GM21423 (cell line): Measurements from ENCODE around the gene LRRC75A.

ENCODE experiments used
- ATAC-seq: cut with Tn5 transposase; IDR thresholded peaks from one replicate; pipeline ENCODE4 v1.9.1; 2021; ENCODE audit warnings: mild to moderate bottlenecking, moderate library complexity; ENCODE audit not compliant: unreplicated experiment

Gene LRRC75A

GRCh38 chr17:16494059-16494458, 2.1 kb upstream of the LRRC75A start:
- ATAC-seq = no peak

DNA sequence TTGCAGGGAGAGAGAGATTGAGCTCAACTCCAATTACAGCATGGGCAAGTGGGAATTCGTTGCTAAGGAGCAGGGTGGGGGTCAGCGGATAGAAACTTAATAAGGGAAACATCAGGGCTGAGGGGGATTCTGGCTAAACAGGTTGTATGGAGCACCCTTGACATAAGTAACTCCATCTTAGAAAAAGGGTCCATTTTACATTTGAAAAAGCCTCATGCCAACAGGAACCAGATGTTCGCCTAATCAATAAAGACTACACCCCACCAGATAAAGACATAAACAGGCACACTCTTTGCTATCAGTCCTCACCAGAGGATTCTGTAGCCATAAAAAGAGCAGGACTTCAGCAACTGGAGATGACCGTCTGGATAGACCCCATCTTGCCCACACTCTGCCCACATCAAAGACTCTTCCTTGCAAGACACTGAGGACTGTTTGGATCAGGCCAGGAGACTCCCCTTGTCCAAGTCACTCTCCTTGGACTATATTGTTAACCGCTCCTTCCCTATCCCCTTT, 1.6 kb upstream of the LRRC75A start:
- ATAC-seq = no peak

GRCh38 chr17:16492613-16493530, 879 bp upstream of the LRRC75A start:
- no peak for ATAC-seq

DNA sequence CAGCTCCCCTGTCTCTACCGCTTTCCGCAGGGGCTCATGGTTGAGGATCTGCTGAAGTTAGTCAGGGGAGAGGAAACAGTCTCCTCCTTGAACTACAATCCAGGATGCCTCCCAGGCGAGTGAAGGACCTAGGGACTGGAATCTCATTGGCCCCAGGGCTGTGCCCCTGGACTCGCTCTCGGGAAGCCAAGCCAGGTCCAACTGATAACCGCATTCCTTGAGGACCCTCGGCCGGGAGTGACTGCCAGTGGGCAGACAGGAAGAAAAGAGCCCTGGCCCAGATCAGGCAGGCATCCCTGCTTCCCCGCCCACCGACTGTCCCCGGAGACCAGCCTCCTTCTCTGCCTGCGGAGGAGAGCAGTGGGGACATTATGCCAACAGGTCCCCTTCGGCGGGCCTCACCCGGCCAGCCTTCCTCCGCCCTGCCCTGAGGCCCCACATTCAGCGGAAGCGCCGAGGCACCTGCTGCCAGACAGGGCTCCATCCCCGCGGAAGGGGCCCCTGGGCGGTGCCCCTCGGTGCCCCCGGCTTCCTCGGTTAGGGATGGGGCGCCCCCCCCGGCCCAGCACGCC, 776 bp downstream of the LRRC75A start:
- ATAC-seq = no peak

DNA sequence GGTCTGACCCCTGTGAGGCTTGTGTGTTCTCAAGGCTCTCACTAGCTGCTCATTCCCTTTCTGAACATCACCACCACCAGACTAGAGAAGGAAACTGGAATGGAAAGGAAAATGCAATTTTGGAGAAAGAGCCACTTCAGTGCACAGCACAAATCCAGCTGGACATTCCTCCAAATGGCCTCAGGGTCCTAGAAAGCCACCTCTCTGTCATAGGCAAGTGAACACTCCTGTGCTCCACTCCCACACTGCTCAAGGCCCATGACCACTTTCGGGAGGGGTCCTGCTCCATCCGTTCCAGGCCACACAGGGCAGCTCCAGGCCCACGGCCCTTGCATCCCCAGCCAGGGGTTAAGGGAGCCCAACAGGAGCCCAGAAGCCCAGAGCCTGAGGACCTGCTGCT, 2.6 kb downstream of the LRRC75A start:
- no peak for ATAC-seq

- no peak for ATAC-seq
Measured at GRCh38 chr17:16488968-16489337, 3.0 kb downstream of the LRRC75A start.

GRCh38 chr17:16488186-16488967, 3.6 kb downstream of the LRRC75A start:
- ATAC-seq = no peak

GRCh38 chr17:16486373-16487250, 5.4 kb downstream of the LRRC75A start:
- ATAC-seq = no peak

- ATAC-seq = no peak
Measured at GRCh38 chr17:16484445-16485175, 7.4 kb downstream of the LRRC75A start.

DNA sequence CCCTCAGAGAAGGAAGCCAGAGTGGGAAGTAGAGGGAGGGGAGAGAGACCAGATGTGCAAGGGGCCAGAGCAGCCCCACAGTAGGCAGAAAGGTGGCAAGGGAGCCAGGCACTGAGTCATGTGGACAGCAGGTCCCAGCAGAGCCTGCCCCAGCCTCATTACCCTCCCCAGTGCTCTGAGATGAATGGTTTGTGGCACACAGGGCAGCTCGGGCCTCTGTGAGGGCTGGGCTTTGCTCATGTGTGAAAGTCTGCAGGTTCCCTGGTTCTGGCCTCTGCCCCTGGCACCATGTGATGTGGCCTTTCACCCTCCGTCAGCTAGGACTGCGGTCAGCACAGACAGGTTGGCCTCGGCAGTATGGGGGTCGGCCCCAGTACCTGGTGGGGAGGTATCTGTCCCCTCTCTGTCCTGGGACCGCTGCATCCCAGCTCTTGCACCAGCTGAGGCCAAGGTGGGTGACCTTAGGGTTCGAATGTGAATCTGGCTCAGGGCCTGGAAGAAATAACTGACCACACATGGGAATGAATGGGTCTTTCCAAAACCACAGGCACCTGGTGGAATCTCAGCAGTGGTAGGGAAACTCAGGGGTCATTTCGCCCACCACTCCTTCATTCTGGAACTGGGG, 8.9 kb downstream of the LRRC75A start:
- no peak for ATAC-seq

DNA sequence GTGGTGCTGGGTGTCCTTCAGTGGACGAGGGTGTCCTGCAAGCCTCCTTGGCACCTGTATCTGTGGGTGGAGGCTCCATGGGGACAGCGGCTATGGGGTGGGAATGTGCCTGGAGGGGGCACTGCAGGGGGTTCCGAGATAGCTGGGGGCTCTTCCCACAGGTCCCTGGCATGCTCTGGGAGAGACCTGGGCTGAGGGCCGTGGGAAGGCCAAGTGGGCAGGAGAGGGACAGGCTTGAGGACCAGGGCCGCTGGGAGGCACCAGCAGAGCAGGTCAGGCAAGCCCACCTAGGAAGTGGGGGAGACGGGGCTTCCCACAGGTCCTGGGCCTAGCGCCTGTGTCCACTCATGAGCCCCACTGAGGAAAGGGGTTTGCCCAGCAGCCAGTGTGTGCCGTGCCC, 9.7 kb downstream of the LRRC75A start:
- ATAC-seq = no peak

GRCh38 chr17:16480995-16481394, 11.0 kb downstream of the LRRC75A start:
- no peak for ATAC-seq

- ATAC-seq = no peak
Measured at GRCh38 chr17:16479264-16479663, 12.7 kb downstream of the LRRC75A start.

GRCh38 chr17:16478649-16479048, 13.3 kb downstream of the LRRC75A start:
- no peak for ATAC-seq

DNA sequence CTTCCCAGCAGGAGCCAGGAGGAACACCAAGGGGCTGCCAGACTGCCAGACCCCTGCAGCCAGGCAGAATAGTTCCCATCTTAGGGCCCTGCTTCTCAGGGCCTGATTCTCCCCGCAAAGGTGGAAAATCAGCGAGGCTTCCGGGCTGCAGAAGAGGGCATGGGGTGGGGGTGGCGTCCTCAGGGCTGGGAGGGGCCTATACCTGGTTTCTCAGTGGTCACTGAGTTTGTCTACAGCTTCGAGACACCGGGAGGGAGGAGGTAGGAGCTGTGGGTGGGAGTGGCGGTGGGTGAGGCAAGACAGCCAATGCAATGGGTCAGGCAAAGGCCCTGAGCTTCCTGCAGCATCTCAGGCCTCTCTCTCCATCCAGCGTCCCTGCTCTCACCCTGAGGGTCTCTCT, 14.3 kb downstream of the LRRC75A start:
- ATAC-seq = no peak

DNA sequence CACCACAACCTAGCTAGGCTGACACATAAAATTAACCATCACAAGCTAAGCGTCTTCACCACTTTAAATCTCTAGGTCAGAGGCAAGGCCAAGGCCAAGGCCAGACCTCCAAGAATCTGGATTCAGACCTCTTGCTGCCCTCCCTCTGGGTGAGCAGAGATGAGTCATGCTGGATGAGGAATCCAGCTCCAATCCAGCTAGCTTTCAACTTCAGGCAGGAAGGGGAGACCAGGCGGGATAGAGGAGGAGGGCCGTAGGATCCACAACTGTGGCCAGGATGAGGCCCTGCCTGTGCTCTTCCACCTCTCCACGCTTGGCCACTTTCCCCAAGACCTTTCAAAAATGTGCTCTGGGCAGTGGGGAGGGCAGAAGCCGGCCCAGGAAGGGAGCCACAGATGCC, 14.7 kb downstream of the LRRC75A start:
- ATAC-seq = no peak

DNA sequence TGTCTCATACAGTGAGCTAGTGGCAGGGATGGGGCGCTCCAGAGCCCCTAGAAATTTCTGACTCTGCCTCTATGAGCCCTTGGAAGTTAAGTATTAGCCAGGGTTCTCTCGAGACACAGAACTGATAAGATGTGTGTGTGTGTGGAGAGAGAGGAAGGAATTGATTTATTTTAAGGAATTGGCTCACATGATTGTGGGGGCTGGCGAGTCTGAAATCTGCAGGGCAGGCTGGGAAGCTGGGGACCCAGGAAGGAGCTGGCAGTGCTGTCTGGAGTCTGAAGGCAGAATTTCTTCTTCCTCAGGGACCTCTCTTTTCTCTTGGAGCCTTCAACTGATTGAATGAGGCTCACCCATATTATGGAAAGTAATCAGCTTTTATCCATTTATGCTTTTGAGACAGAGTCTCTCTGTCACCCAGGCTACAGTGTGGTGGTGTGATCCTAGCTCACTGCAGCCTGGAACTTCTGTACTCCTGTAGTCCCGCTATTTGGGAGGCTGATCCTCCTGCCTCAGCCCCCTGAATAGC, 16.8 kb downstream of the LRRC75A start:
- no peak for ATAC-seq

DNA sequence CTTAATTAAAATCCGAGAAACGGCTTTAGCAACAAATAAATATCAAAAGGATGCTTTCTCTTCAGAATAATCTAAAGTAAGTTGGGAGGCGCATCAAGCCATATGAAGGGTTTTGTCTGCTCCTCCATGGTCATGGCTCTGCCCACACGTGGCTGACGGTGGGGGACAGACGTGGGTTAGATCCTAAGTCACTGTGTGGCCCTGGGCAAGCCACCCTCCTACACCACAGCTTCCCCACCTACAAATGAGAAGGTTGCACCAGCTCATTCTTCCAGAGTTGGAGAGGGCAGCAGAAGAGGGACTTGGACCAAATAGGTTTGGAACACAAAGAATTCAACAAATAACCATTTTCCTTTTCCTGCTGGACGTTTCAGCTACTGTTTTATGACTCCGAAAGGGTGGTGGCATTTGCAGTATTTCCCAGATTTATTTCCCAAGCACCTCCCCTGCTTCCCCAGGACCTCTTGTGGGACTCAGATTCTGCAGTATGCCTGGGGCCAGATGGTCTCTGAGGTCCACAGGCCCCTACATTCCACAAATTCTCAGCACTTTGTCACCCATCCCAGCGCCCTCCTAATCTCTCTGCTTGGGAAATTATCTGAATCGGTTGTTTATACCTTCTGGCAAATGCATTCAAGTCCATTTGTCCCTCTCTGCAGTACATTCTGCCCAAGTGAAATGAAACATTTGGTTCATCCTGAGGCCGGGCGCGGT, 17.8 kb downstream of the LRRC75A start:
- ATAC-seq = no peak
